ENCODE data around the gene ENPEP. TPM values are rescaled to one million over a fixed set of nuclear protein-coding genes. Genes with fewer than 3 reads are reported as not detected.
"Not testable (repeated sequence)": the region's sequence is repeated elsewhere in the genome, so short reads cannot be mapped to it uniquely, and the experiment has no call there.

ENPEP gene
- polyA plus RNA-seq, 1 donor (not counting 4 experiments of a cell fraction or from before 2014, with no cell fraction given): not detected

DNA sequence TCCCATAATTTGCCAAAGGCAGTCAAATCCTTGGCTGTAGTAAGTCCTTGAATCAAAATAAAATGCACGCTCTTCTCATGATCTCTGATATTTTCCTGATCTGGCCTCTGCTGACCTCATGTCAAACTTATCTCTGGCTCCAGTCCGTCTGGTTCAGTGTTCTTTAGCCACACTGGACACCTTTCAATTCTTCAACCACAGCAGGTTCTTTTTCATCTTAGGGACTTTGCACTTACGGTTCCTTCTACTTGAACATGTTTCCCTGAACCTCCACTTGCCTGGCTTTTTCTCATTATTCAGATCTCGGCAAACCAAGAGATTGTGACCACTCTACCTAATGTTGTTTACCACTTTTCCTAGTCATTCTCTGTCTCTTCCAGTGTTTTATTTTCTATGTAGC is 10.3 kb downstream of the ENPEP start:
- no peak for TF ChIP-seq EZH2 (IDR thresholded peaks at IDR 0.05; ENCODE audit: low read length)
- TF ChIP-seq, protein P1, sequence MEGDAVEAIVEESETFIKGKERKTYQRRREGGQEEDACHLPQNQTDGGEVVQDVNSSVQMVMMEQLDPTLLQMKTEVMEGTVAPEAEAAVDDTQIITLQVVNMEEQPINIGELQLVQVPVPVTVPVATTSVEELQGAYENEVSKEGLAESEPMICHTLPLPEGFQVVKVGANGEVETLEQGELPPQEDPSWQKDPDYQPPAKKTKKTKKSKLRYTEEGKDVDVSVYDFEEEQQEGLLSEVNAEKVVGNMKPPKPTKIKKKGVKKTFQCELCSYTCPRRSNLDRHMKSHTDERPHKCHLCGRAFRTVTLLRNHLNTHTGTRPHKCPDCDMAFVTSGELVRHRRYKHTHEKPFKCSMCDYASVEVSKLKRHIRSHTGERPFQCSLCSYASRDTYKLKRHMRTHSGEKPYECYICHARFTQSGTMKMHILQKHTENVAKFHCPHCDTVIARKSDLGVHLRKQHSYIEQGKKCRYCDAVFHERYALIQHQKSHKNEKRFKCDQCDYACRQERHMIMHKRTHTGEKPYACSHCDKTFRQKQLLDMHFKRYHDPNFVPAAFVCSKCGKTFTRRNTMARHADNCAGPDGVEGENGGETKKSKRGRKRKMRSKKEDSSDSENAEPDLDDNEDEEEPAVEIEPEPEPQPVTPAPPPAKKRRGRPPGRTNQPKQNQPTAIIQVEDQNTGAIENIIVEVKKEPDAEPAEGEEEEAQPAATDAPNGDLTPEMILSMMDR (optimal IDR thresholded peaks at IDR 0.05 in 1 of 3, IDR thresholded peaks at IDR 0.05 in 1 of 3, conservative IDR thresholded peaks at IDR 0.05 in 1 of 3; ENCODE audit: extremely low read depth in 1 of 3, insufficient read depth in 2 of 3, low read length in 3 of 3): no peak
- Histone ChIP-seq H3K9me1 (ENCODE audit: control insufficient read depth, extremely low read depth, insufficient read depth, low read length) (no peaks in the 10 kb centered on the region), H3K4me3 (ENCODE audit: control insufficient read depth in 2 of 3, extremely low read depth in 1 of 3, insufficient read depth in 2 of 3, low read depth in 1 of 3, low read length in 3 of 3) (no peak overlapping the region), H3K9me3 (ENCODE audit: control insufficient read depth, low read depth, low read length) (no peaks in the 10 kb centered on the region), H3K27me3 (ENCODE audit: control insufficient read depth, extremely low read depth, insufficient read depth, low read length) (no peaks in the 10 kb centered on the region), H4K20me1 (ENCODE audit: control insufficient read depth, extremely low read depth, insufficient read depth, low read length) (no peaks in the 10 kb centered on the region), H3K4me1 (ENCODE audit: control insufficient read depth, extremely low read depth, insufficient read depth, low read length) (peaks cover 2% of the 10 kb centered on the region), H3K27ac (ENCODE audit: control insufficient read depth, insufficient read depth, low read length) (no peak overlapping the region), H3K9ac (ENCODE audit: control insufficient read depth, extremely low read depth, insufficient read depth, low read length) (no peak overlapping the region), H2AFZ (ENCODE audit: control insufficient read depth, low read length) (no peak overlapping the region), H3K36me3 (ENCODE audit: control insufficient read depth in 2 of 2, extremely low read depth in 1 of 2, insufficient read depth in 2 of 2, low read length in 2 of 2) (no peaks in the 10 kb centered on the region), H3K79me2 (ENCODE audit: control insufficient read depth, insufficient read depth, low read length) (no peaks in the 10 kb centered on the region), H3K4me2 (ENCODE audit: control insufficient read depth, extremely low read depth, insufficient read depth, low read depth, low read length) (no peak overlapping the region)
- dilution Hi-C loops (cut with MboI; ENCODE audit: extremely low pct_ligation_motif_present, low sequenced_read_pairs): no loop called here
- DNase-seq (ENCODE audit: low read depth, low spot score): no peak
- no peak for FAIRE-seq

DNA sequence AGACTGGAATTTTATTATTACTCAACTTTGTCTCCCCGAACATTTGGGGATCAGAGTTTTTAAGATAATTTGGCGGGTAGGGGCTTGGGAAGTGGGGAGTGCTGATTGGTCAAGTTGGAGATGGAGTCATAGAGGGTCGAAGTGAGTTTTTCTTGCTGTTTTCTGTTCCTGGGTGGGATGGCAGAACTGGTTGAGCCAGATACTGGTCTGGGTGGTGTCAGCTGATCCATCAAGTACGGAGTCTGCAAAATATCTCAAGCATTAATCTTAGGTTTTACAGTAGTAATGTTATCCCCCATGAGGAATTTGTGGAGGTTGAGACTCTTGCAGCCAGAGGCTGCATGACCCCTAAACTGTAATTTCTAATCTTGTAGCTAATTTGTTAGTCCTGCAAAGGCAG is 10.9 kb downstream of the ENPEP start:
- dilution Hi-C loops (cut with MboI; ENCODE audit: extremely low pct_ligation_motif_present, low sequenced_read_pairs); H3K27ac ChIP-seq (ENCODE audit: control insufficient read depth, insufficient read depth, low read length); H3K9ac ChIP-seq (ENCODE audit: control insufficient read depth, extremely low read depth, insufficient read depth, low read length): not testable (repeated sequence)

DNA sequence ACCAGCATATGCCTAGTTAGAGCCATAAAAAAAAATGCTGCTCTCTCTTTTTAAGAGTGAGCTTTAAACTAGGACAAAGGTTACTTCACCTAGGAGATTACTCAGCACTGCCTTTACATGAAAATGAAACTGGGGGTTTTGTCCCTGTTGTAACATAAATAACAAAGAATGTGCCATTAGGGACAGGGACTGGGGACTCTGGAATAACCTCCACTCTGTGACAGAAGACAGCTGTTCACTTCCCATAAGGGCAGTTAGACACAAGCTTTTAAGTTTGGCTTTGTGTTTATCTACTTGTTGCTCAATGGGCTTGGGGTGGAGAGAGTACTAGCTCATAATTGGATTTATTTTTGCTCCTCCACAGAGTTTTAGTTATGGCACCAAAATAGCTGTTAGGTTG is 11.9 kb downstream of the ENPEP start:
- H3K4me2 ChIP-seq (ENCODE audit: control insufficient read depth, extremely low read depth, insufficient read depth, low read depth, low read length): no peak overlapping the region
- H3K9me3 ChIP-seq (ENCODE audit: control insufficient read depth, low read depth, low read length): no peaks in the 10 kb centered on the region
- H3K27ac ChIP-seq (ENCODE audit: control insufficient read depth, insufficient read depth, low read length): no peak overlapping the region
- no peaks in the 10 kb centered on the region for H3K36me3 ChIP-seq (ENCODE audit: control insufficient read depth in 2 of 2, extremely low read depth in 1 of 2, insufficient read depth in 2 of 2, low read length in 2 of 2)
- no peak overlapping the region for H3K4me3 ChIP-seq (ENCODE audit: control insufficient read depth in 2 of 3, extremely low read depth in 1 of 3, insufficient read depth in 2 of 3, low read depth in 1 of 3, low read length in 3 of 3)
- no peaks in the 10 kb centered on the region for H3K9me1 ChIP-seq (ENCODE audit: control insufficient read depth, extremely low read depth, insufficient read depth, low read length)
- dilution Hi-C loops (cut with MboI; ENCODE audit: extremely low pct_ligation_motif_present, low sequenced_read_pairs): no loop called here
- no peak for FAIRE-seq
- H3K4me1 ChIP-seq (ENCODE audit: control insufficient read depth, extremely low read depth, insufficient read depth, low read length): peaks cover 2% of the 10 kb centered on the region
- DNase-seq (ENCODE audit: low read depth, low spot score): no peak
- no peak overlapping the region for H2AFZ ChIP-seq (ENCODE audit: control insufficient read depth, low read length)
- no peaks in the 10 kb centered on the region for H4K20me1 ChIP-seq (ENCODE audit: control insufficient read depth, extremely low read depth, insufficient read depth, low read length)
- H3K79me2 ChIP-seq (ENCODE audit: control insufficient read depth, insufficient read depth, low read length): no peaks in the 10 kb centered on the region
- TF ChIP-seq, protein P1 (optimal IDR thresholded peaks at IDR 0.05 in 1 of 3, IDR thresholded peaks at IDR 0.05 in 1 of 3, conservative IDR thresholded peaks at IDR 0.05 in 1 of 3; ENCODE audit: extremely low read depth in 1 of 3, insufficient read depth in 2 of 3, low read length in 3 of 3): no peak
- no peak for TF ChIP-seq EZH2 (IDR thresholded peaks at IDR 0.05; ENCODE audit: low read length)
- no peaks in the 10 kb centered on the region for H3K27me3 ChIP-seq (ENCODE audit: control insufficient read depth, extremely low read depth, insufficient read depth, low read length)
- H3K9ac ChIP-seq (ENCODE audit: control insufficient read depth, extremely low read depth, insufficient read depth, low read length): no peak overlapping the region

More for the DNA sequence above, 10.9 kb downstream of the ENPEP start:
- DNase-seq (ENCODE audit: low read depth, low spot score); H3K9me3 ChIP-seq (ENCODE audit: control insufficient read depth, low read depth, low read length); H3K9me1 ChIP-seq (ENCODE audit: control insufficient read depth, extremely low read depth, insufficient read depth, low read length); H3K4me2 ChIP-seq (ENCODE audit: control insufficient read depth, extremely low read depth, insufficient read depth, low read depth, low read length); H3K79me2 ChIP-seq (ENCODE audit: control insufficient read depth, insufficient read depth, low read length); H3K4me3 ChIP-seq (ENCODE audit: control insufficient read depth in 2 of 3, extremely low read depth in 1 of 3, insufficient read depth in 2 of 3, low read depth in 1 of 3, low read length in 3 of 3); H3K4me1 ChIP-seq (ENCODE audit: control insufficient read depth, extremely low read depth, insufficient read depth, low read length); H2AFZ ChIP-seq (ENCODE audit: control insufficient read depth, low read length); H3K36me3 ChIP-seq (ENCODE audit: control insufficient read depth in 2 of 2, extremely low read depth in 1 of 2, insufficient read depth in 2 of 2, low read length in 2 of 2); H4K20me1 ChIP-seq (ENCODE audit: control insufficient read depth, extremely low read depth, insufficient read depth, low read length); H3K27me3 ChIP-seq (ENCODE audit: control insufficient read depth, extremely low read depth, insufficient read depth, low read length); FAIRE-seq: not testable (repeated sequence)
